ENCODE results near the gene GHRHR. TPM values are rescaled to one million over a fixed set of nuclear protein-coding genes. Genes with fewer than 3 reads are reported as not detected.

GHRHR gene
- total and polyA plus RNA-seq, 9 of the 15 experiments (the other 6 are each of a cell fraction or from before 2014, with no cell fraction given): not detected

DNA sequence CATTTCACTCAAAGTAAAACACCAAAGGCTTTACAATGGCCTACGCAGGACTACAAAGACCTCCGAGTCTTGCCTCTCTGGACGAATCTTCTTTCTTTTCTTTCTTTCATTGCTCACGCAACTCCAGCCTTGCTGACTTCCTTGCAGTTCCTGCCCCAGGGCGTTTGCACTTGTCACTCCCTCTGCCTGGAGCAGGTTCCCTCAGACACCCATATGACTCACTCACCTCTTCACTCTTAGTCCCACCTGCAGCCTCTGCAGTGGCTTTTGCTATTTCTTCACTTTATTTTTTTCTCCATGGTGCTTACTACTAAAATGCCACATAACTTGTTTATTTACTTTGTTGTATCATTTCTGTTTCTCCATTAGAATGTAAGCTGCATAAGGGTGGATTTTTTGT is 33.1 kb downstream of the GHRHR start (continued):
- TF ChIP-seq, protein P1, sequence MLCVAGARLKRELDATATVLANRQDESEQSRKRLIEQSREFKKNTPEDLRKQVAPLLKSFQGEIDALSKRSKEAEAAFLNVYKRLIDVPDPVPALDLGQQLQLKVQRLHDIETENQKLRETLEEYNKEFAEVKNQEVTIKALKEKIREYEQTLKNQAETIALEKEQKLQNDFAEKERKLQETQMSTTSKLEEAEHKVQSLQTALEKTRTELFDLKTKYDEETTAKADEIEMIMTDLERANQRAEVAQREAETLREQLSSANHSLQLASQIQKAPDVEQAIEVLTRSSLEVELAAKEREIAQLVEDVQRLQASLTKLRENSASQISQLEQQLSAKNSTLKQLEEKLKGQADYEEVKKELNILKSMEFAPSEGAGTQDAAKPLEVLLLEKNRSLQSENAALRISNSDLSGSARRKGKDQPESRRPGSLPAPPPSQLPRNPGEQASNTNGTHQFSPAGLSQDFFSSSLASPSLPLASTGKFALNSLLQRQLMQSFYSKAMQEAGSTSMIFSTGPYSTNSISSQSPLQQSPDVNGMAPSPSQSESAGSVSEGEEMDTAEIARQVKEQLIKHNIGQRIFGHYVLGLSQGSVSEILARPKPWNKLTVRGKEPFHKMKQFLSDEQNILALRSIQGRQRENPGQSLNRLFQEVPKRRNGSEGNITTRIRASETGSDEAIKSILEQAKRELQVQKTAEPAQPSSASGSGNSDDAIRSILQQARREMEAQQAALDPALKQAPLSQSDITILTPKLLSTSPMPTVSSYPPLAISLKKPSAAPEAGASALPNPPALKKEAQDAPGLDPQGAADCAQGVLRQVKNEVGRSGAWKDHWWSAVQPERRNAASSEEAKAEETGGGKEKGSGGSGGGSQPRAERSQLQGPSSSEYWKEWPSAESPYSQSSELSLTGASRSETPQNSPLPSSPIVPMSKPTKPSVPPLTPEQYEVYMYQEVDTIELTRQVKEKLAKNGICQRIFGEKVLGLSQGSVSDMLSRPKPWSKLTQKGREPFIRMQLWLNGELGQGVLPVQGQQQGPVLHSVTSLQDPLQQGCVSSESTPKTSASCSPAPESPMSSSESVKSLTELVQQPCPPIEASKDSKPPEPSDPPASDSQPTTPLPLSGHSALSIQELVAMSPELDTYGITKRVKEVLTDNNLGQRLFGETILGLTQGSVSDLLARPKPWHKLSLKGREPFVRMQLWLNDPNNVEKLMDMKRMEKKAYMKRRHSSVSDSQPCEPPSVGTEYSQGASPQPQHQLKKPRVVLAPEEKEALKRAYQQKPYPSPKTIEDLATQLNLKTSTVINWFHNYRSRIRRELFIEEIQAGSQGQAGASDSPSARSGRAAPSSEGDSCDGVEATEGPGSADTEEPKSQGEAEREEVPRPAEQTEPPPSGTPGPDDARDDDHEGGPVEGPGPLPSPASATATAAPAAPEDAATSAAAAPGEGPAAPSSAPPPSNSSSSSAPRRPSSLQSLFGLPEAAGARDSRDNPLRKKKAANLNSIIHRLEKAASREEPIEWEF (CRISPR knock-in tag; IDR thresholded peaks at IDR 0.05): no peak
- no peak for TF ChIP-seq PHB (CRISPR knock-in tag; IDR thresholded peaks at IDR 0.05)
- TF ChIP-seq XRCC4 (IDR thresholded peaks at IDR 0.05; ENCODE audit: extremely low read depth, insufficient read depth, insufficient read length): no peak
- no peak for TF ChIP-seq CEBPG (CRISPR knock-in tag; IDR thresholded peaks at IDR 0.05)
- no peak for TF ChIP-seq CEBPG (tag; conservative IDR thresholded peaks at IDR 0.05 in 1 of 2, IDR thresholded peaks at IDR 0.05 in 1 of 2)
- TF ChIP-seq, protein P2, sequence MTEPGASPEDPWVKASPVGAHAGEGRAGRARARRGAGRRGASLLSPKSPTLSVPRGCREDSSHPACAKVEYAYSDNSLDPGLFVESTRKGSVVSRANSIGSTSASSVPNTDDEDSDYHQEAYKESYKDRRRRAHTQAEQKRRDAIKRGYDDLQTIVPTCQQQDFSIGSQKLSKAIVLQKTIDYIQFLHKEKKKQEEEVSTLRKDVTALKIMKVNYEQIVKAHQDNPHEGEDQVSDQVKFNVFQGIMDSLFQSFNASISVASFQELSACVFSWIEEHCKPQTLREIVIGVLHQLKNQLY (CRISPR knock-in tag; conservative IDR thresholded peaks at IDR 0.05): no peak
- TF ChIP-seq, protein P3, sequence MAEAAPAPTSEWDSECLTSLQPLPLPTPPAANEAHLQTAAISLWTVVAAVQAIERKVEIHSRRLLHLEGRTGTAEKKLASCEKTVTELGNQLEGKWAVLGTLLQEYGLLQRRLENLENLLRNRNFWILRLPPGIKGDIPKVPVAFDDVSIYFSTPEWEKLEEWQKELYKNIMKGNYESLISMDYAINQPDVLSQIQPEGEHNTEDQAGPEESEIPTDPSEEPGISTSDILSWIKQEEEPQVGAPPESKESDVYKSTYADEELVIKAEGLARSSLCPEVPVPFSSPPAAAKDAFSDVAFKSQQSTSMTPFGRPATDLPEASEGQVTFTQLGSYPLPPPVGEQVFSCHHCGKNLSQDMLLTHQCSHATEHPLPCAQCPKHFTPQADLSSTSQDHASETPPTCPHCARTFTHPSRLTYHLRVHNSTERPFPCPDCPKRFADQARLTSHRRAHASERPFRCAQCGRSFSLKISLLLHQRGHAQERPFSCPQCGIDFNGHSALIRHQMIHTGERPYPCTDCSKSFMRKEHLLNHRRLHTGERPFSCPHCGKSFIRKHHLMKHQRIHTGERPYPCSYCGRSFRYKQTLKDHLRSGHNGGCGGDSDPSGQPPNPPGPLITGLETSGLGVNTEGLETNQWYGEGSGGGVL (CRISPR knock-in tag; IDR thresholded peaks at IDR 0.05): no peak
- no peak for TF ChIP-seq STAT5B (CRISPR knock-in tag; IDR thresholded peaks at IDR 0.05)
- no peak for TF ChIP-seq NFIC (IDR thresholded peaks at IDR 0.05)
- TF ChIP-seq ZNF75A (CRISPR knock-in tag; IDR thresholded peaks at IDR 0.05): no peak
- TF ChIP-seq, protein P4, sequence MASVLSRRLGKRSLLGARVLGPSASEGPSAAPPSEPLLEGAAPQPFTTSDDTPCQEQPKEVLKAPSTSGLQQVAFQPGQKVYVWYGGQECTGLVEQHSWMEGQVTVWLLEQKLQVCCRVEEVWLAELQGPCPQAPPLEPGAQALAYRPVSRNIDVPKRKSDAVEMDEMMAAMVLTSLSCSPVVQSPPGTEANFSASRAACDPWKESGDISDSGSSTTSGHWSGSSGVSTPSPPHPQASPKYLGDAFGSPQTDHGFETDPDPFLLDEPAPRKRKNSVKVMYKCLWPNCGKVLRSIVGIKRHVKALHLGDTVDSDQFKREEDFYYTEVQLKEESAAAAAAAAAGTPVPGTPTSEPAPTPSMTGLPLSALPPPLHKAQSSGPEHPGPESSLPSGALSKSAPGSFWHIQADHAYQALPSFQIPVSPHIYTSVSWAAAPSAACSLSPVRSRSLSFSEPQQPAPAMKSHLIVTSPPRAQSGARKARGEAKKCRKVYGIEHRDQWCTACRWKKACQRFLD (CRISPR knock-in tag; IDR thresholded peaks at IDR 0.05): no peak
- TF ChIP-seq TAF9B (IDR thresholded peaks at IDR 0.05; ENCODE audit: partially characterized antibody): no peak
- TF ChIP-seq SNIP1 (IDR thresholded peaks at IDR 0.05; ENCODE audit: low read depth): no peak
- TF ChIP-seq NFRKB (IDR thresholded peaks at IDR 0.05; ENCODE audit: low read depth): no peak

All from K562 (cell line).